HG02840 (cell line): ENCODE measurements around the gene MOB2.
A peak's percentile ranks its signal among the peaks of the same experiment; 100 is the strongest.

Experiments
- ATAC-seq: cut with Tn5 transposase; IDR thresholded peaks from one replicate; pipeline ENCODE4 v1.9.1; 2021; ENCODE audit warnings: mild to moderate bottlenecking, moderate library complexity, moderate number of reproducible peaks; ENCODE audit not compliant: unreplicated experiment, low FRiP score

MOB2 gene

GRCh38 chr11:1486054-1486825 lies at the start of gene MOB2:
Gene MOB2, minus strand, starts transcription at chr11:1486779. Its CDS starts 223 bp downstream, at chr11:1486556.
- no peak for ATAC-seq

GRCh38 chr11:1534682-1535081 lies 48.1 kb upstream of the MOB2 start:
- ATAC-seq, result no peak

GRCh38 chr11:1534171-1534570 lies 47.6 kb upstream of the MOB2 start:
- no peak for ATAC-seq

- ATAC-seq, result no peak
These were observed 46.8 kb upstream of the MOB2 start for GRCh38 chr11:1533342-1533725.

- no peak for ATAC-seq
These were observed 46.2 kb upstream of the MOB2 start for GRCh38 chr11:1532606-1533341.

- no peak for ATAC-seq
These were observed 45.5 kb upstream of the MOB2 start for GRCh38 chr11:1532014-1532586.

- ATAC-seq, result no peak
These were observed 45.0 kb upstream of the MOB2 start for GRCh38 chr11:1531449-1532013.

- no peak for ATAC-seq
These were observed 44.3 kb upstream of the MOB2 start for GRCh38 chr11:1530686-1531448.

- ATAC-seq, result no peak
These were observed 43.2 kb upstream of the MOB2 start for GRCh38 chr11:1529774-1530173.

- no peak for ATAC-seq
These were observed 42.7 kb upstream of the MOB2 start for GRCh38 chr11:1529286-1529685.

GRCh38 chr11:1528710-1529109 lies 42.1 kb upstream of the MOB2 start:
- no peak for ATAC-seq

GRCh38 chr11:1526785-1527184 lies 40.2 kb upstream of the MOB2 start:
- ATAC-seq, result no peak

- no peak for ATAC-seq
These were observed 37.2 kb upstream of the MOB2 start for GRCh38 chr11:1523779-1524178.

- no peak for ATAC-seq
These were observed 36.5 kb upstream of the MOB2 start for GRCh38 chr11:1523077-1523476.

- peak; percentile 42 for ATAC-seq
These were observed 35.5 kb upstream of the MOB2 start for GRCh38 chr11:1522081-1522424.

GRCh38 chr11:1521382-1522080 lies 35.0 kb upstream of the MOB2 start:
- peak; percentile 83 for ATAC-seq

- ATAC-seq, result no peak
These were observed 34.2 kb upstream of the MOB2 start for GRCh38 chr11:1520663-1521267.

GRCh38 chr11:1520209-1520662 lies 33.7 kb upstream of the MOB2 start:
- ATAC-seq, result no peak
